Smooth muscle cell (in vitro differentiated cells): ENCODE results near the gene NAV3. TPM values are rescaled to one million over a fixed set of nuclear protein-coding genes. Genes with fewer than 3 reads are reported as not detected.

Experiments used
- DNase-seq: peaks from one replicate; lab custom pipeline; 2025; ENCODE audit not compliant: unreplicated experiment; lab: John Stamatoyannopoulos, UW
- H2AFZ ChIP-seq: fragments of 200-600 bp; sonication (generic); 2 replicates; pipeline ENCODE4 v1.6.0; 2016; ENCODE audit warnings: antibody characterized with exemption, low read depth, mild to moderate bottlenecking
- H3F3A ChIP-seq: fragments of 200-600 bp; sonication (generic); 2 replicates; pipeline ENCODE4 v1.6.0; 2017; ENCODE audit warnings: antibody characterized with exemption, low read depth
- H3K27ac ChIP-seq: fragments of 200-600 bp; sonication (generic); 2 replicates; pipeline ENCODE4 v1.5.1; 2016; ENCODE audit warnings: low read depth, mild to moderate bottlenecking
- H3K27me3 ChIP-seq: fragments of 200-600 bp; sonication (generic); 2 replicates; pipeline ENCODE4 v1.6.1; 2016; ENCODE audit warnings: low read depth, mild to moderate bottlenecking
- H3K36me3 ChIP-seq: fragments of 200-600 bp; sonication (generic); 2 replicates; pipeline ENCODE4 v1.5.1; 2016; ENCODE audit warnings: low read depth
- H3K4me1 ChIP-seq: fragments of 200-600 bp; sonication (generic); 2 replicates; pipeline ENCODE4 v1.5.1; 2016; ENCODE audit warnings: low read depth
- H3K4me2 ChIP-seq: fragments of 200-600 bp; sonication (generic); 2 replicates; pipeline ENCODE4 v1.6.0; 2016; ENCODE audit warnings: mild to moderate bottlenecking
- H3K4me3 ChIP-seq: fragments of 200-600 bp; sonication (generic); 2 replicates; pipeline ENCODE4 v1.5.1; 2016; ENCODE audit warnings: mild to moderate bottlenecking
- H3K79me2 ChIP-seq: fragments of 200-600 bp; sonication (generic); 2 replicates; pipeline ENCODE4 v1.6.0; 2016; ENCODE audit warnings: low read depth, mild to moderate bottlenecking
- H3K9ac ChIP-seq: fragments of 200-600 bp; sonication (generic); 2 replicates; pipeline ENCODE4 v1.6.0; 2016; ENCODE audit warnings: low read depth
- H3K9me3 ChIP-seq: fragments of 200-600 bp; sonication (generic); replicated peaks from 2 replicates; pipeline ENCODE4 v1.5.1; 2016; ENCODE audit warnings: low read depth
- H4K20me1 ChIP-seq: fragments of 200-600 bp; sonication (generic); 2 replicates; pipeline ENCODE4 v1.6.0; 2016; ENCODE audit warnings: low read depth
- CTCF ChIP-seq: fragments of 200-600 bp; sonication (generic); IDR thresholded peaks from 2 replicates; pipeline ENCODE4 v1.5.1; 2017; ENCODE audit warnings: borderline replicate concordance, mild to moderate bottlenecking, antibody characterized with exemption; ENCODE audit not compliant: insufficient read depth, poor library complexity, severe bottlenecking
- WGBS: methylation state at CpG from one replicate; pipeline ENCODE4 v1.1.7; 2016; ENCODE audit warnings: low lambda C conversion rate; 5-methylcytosine and 5-hydroxymethylcytosine counted together
- polyA plus RNA-seq: library from polyadenylated mRNA; unstranded; fragments of >200 nt; fragmentation: Nextera tagmentation; extraction: Ambion mirVana; gene quantifications from 2 replicates; pipeline ENCODE4 v1.2.1, GENCODE V29; 2016
- total RNA-seq: library from RNA; depleted of rRNA; stranded (reverse); fragments of >200 nt; gene quantifications from 2 replicates; pipeline ENCODE4 v1.2.3, GENCODE V29; 2014

The NAV3 gene
- total and polyA plus RNA-seq, 2 experiments from 2014 or later = 8.0 to 31.0 TPM

- H3K27me3 ChIP-seq = no peaks in the 10 kb centered on the region
- no peak for DNase-seq
- no peaks in the 10 kb centered on the region for H3K79me2 ChIP-seq
- H3K9me3 ChIP-seq = no peaks in the 10 kb centered on the region
- H3K4me1 ChIP-seq = no peaks in the 10 kb centered on the region
- no peak for TF ChIP-seq CTCF
- H3K4me2 ChIP-seq = no peak overlapping the region
- H3K27ac ChIP-seq = no peak overlapping the region
- no peak overlapping the region for H2AFZ ChIP-seq
- H3K36me3 ChIP-seq = peaks cover 8% of the 10 kb centered on the region
- no peak overlapping the region for H3K9ac ChIP-seq
- H3F3A ChIP-seq = no peaks in the 10 kb centered on the region
- no peak overlapping the region for H3K4me3 ChIP-seq
- no peaks in the 10 kb centered on the region for H4K20me1 ChIP-seq
- WGBS = 71% methylated on average over 1 of the region's 1 CpG
Observed at GRCh38 chr12:78198896-78199295, 368.2 kb downstream of the NAV3 start.

- no peak for DNase-seq
- Histone ChIP-seq H3K36me3 (peaks cover 8% of the 10 kb centered on the region), H2AFZ (no peak overlapping the region), H3K79me2 (no peaks in the 10 kb centered on the region), H3K4me3 (no peak overlapping the region), H4K20me1 (no peaks in the 10 kb centered on the region), H3K27me3 (no peaks in the 10 kb centered on the region), H3K27ac (no peak overlapping the region), H3K9ac (no peak overlapping the region), H3K4me2 (no peak overlapping the region), H3K9me3 (no peaks in the 10 kb centered on the region), H3K4me1 (no peaks in the 10 kb centered on the region), H3F3A (no peaks in the 10 kb centered on the region)
- 81% methylated on average over 1 of the region's 1 CpG for WGBS
- TF ChIP-seq CTCF = no peak
Observed at GRCh38 chr12:78199926-78200325, 369.2 kb downstream of the NAV3 start.

DNA sequence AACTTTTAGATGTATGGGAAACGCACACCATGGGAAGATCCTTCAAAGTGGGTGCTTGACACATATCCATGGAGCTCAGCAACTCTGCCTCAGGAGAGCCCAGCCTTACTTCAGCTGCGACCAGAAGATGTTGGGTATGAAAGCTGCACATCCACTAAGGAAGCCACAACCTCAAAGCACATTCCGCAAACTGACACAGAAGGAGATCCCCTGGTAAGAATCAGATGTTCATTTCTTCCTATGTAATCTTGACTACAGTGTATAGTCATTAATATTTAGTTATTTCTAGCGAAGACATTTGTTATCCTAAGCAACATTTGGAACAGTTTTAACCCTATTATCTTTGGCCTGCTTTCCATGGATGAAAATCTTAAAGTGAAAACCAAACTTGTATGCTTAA is 374.2 kb downstream of the NAV3 start:
- H3K9me3 ChIP-seq = no peaks in the 10 kb centered on the region
- WGBS = 96% methylated on average over 4 of the region's 4 CpGs
- no peak overlapping the region for H3K9ac ChIP-seq
- no peaks in the 10 kb centered on the region for H4K20me1 ChIP-seq
- H3K4me2 ChIP-seq = no peak overlapping the region
- H2AFZ ChIP-seq = no peak overlapping the region
- no peak overlapping the region for H3K4me3 ChIP-seq
- no peak for DNase-seq
- H3K27ac ChIP-seq = no peak overlapping the region
- H3K36me3 ChIP-seq = peaks cover under 1% of the 10 kb centered on the region
- TF ChIP-seq CTCF = no peak
- no peaks in the 10 kb centered on the region for H3K79me2 ChIP-seq
- peaks cover 8% of the 10 kb centered on the region for H3K27me3 ChIP-seq
- no peaks in the 10 kb centered on the region for H3F3A ChIP-seq
- no peaks in the 10 kb centered on the region for H3K4me1 ChIP-seq

DNA sequence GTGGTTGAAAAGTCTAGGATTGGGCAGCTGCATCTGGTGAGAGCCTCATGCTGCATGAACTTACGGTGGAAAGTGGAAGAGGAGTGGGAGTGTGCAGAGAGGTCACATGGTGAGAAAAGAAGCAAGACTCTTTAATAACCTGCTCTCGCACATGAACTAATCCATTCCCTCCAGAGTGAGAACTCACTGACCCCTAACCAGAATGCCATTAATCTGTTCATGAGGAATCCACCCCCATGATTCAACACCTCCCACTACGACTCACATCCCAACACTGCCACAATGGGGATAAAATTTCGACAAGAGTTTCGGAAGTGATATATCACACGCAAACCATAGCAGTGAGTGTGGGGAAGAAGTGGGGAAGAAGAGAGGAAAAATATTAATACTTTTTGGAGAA is 377.4 kb downstream of the NAV3 start:
- no peak for TF ChIP-seq CTCF
- no peaks in the 10 kb centered on the region for H3K79me2 ChIP-seq
- no peak for DNase-seq
- H3K4me2 ChIP-seq = no peak overlapping the region
- H3K9ac ChIP-seq = no peak overlapping the region
- no peak overlapping the region for H3K27ac ChIP-seq
- no peaks in the 10 kb centered on the region for H4K20me1 ChIP-seq
- peaks cover 11% of the 10 kb centered on the region for H3K27me3 ChIP-seq
- no peak overlapping the region for H3K4me3 ChIP-seq
- H3K36me3 ChIP-seq = no peaks in the 10 kb centered on the region
- WGBS = 78% methylated on average over 6 of the region's 6 CpGs
- no peak overlapping the region for H2AFZ ChIP-seq
- no peaks in the 10 kb centered on the region for H3K9me3 ChIP-seq
- H3F3A ChIP-seq = no peaks in the 10 kb centered on the region
- peaks cover 5% of the 10 kb centered on the region for H3K4me1 ChIP-seq
